Tibial nerve (tissue), 4 donors: Measurements from ENCODE around the gene CDH13.

ENCODE experiments used
- EP300 ChIP-seq, 2 donors: sonication (generic); formaldehyde crosslinking; IDR thresholded peaks; one replicate each; pipeline ENCODE4 v1.6.1; 2017; ENCODE audit warnings: antibody characterized with exemption in 2 of 2, mild to moderate bottlenecking in 1 of 2
- POLR2A ChIP-seq, 2 donors: fragments of 450-650 bp; IDR thresholded peaks; one replicate each; pipeline ENCODE4 v1.6.1; 2017; ENCODE audit warnings: antibody characterized with exemption in 2 of 2, mild to moderate bottlenecking in 2 of 2, moderate library complexity in 2 of 2
- TF ChIP-seq, protein P1 (sequence below), 5 experiments: fragments of 200-600 bp in 3 of 5; fragments of 450-650 bp in 2 of 5; sonication (generic) in 3 of 5; IDR thresholded peaks; one replicate each; pipeline ENCODE4 v1.5.1; 2016 to 2019; ENCODE audit warnings: antibody characterized with exemption in 5 of 5, mild to moderate bottlenecking in 3 of 5, moderate library complexity in 2 of 5

DNA sequence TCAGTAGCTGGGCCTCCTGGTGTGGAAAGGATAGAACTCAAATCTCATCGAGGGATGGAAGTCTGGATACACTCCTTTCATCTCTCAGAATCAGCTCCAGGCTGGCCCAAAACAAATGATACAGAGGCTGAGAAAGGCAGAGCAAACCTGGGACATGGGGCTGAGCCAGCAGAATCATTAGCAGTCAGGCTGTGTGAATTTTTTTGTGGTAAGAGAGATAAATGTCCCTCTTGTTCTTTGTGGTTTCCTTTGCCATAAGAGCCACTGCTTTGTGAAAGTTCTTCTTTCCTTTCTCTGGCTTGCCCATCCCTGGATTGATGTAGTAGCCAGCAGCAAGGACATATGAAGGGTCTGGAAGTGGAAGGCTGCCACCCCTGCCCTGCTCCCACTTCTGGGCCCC, 146.2 kb downstream of the CDH13 start:
- TF ChIP-seq, protein P1, sequence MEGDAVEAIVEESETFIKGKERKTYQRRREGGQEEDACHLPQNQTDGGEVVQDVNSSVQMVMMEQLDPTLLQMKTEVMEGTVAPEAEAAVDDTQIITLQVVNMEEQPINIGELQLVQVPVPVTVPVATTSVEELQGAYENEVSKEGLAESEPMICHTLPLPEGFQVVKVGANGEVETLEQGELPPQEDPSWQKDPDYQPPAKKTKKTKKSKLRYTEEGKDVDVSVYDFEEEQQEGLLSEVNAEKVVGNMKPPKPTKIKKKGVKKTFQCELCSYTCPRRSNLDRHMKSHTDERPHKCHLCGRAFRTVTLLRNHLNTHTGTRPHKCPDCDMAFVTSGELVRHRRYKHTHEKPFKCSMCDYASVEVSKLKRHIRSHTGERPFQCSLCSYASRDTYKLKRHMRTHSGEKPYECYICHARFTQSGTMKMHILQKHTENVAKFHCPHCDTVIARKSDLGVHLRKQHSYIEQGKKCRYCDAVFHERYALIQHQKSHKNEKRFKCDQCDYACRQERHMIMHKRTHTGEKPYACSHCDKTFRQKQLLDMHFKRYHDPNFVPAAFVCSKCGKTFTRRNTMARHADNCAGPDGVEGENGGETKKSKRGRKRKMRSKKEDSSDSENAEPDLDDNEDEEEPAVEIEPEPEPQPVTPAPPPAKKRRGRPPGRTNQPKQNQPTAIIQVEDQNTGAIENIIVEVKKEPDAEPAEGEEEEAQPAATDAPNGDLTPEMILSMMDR (IDR thresholded peaks at IDR 0.05), result no peak
- TF ChIP-seq POLR2A (IDR thresholded peaks at IDR 0.05) (no peak), EP300 (IDR thresholded peaks at IDR 0.05) (no peak)
